ENCODE results near the gene PLCXD3.
"Not testable (repeated sequence)": the region's sequence is repeated elsewhere in the genome, so short reads cannot be mapped to it uniquely, and the experiment has no call there.

The PLCXD3 gene

DNA sequence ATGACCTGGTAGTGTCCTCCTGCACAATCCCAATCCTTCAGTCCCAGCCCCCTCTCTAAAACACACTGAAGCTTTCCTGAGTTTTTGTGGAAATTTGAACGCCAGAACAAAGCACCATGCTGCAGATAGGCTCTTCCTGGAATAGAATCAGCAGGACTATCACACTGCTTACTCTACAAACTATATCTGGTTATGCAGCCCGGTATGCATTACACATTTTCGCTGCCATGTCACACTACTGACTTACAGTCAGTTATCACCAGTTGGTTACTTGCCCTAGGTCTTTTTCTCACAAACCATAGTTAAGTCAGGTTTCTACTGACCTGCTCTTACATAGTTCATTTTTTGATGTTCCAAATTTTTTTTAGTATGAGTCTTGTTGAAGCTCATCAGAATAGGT, 24.9 kb downstream of the PLCXD3 start:
- DNase-seq, result no peak

DNA sequence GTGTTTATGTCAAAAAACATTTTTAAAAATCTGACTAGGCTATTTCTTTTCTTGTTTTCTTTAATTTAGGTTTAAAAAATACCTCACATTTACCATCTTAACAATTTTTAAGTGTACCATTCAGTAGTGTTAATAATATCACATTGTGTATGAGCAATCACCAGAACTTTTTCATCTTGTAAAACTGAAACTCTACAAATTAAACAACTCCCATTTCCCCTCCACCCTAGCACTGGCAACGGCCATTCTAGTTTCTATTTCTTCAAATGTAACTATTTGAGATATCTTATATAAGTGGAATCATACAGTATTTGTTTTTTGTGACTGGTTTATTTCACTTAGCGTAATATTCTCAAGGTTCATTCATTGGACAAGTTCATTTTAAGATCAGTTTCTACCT, 27.7 kb downstream of the PLCXD3 start:
- DNase-seq, result no peak

DNA sequence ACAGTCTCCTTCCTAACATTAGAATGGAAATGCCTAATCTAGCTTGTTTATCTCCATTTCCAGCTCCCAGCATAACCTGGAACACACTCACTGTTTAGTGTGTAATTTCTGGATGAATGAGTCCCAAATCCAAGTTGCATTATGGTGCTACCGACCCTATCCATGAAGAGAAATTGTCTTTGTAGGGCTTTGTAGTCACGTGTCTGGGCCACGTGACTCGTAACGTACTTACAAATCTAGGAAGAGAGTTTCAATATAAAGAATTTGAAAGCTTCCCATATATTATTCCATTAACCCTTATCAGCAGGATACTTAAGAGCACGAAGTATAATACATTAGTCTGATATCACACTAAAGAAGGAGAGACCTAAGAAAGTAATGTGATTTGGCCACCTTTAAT, 28.2 kb downstream of the PLCXD3 start:
- no peak for DNase-seq

DNA sequence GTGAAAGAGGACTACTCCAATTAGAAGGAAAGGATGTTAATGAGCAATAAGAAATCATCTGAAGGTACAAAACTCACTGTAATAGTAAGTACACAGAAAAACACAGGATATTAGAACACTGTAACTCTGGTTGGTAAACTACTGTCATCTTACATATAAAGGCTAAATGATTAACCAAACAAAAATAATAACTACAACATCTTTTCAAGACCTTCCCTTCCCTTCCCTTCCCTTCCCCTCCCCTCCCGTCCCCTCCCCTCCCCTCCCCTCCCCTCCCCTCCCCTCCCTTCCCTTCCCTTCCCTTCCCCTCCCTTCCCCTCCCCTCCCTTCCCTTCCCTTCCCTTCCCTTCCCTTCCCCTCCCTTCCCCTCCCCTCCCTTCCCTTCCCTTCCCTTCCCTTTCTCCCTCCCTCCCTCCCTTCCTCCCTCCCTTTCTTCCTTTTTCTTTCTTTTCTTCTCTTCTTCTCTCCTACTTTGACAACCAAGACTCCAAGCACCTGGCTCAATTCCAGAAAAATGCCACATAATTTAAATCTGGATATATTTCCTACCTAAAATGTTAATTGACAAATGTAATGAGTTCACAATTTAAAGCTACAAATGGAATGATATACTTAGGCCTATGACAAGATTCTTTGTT, 38.7 kb downstream of the PLCXD3 start:
- not testable (repeated sequence) for DNase-seq

DNA sequence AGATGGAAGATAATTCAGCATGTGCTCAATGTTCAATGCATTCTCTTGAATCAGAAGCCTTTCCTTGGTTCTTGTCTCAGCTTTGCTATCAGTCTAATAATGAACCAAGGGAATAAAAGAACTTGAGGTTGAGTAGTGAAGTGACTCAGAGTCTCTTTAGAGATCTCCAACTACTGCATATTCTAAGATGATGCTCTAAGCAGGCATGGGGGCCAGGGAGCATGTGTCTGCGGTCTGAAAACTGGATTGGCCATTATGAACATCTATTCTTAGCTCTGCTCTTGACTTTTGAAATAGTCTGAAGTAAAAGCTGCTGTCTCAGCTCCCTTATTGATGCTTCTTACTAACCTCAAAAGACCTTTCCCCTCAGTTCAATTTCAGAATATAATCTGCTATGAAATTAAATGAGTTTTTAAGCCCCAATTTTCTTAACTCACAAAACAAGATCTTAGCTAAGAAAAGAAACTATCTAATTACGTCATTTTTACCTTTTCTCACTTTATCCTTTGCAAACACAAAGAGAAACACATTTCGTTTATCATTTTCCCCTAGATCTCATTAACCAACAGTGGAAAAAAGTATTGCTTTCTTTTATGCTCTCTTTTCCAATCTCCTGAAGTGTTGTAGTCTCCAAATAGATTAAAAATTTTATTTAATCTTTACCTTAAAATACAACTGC, 44.8 kb downstream of the PLCXD3 start:
- no peak for DNase-seq

DNA sequence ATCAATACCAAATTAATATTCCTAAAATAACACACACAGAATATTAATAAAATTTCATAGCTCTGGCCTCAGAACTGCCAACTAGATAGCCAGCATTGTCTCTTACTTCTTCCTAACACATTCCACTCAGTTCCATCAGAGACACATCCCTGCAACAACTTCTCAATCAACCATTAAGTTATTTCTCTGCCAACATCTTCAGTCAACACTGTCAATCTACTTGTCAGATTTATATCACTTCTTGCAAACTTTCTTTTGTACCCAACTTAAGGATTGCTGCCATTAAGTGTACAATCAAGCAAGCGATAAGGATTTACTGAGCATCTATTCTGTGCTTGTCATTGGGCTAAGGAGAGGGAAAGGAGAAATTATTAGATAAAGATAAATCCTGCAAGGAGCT, 50.8 kb downstream of the PLCXD3 start:
- no peak for DNase-seq

DNA sequence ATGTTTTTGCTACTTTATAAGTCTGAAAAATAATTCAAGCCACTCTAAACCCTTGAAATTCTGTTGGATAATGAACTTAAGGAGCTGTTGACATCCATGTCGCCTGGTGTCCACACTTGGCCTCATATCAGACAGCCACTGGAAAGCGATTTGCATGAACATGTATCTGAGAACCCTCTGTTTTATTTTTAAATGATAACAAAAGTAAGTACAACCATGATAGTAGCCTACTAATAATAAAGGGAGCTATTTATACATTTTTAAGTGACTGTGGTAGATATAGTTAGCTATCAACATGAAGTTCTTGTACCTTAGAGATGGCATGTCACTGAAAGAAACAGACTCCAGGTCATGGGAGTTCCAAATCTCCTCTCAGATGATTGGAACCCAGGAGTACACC, 53.3 kb downstream of the PLCXD3 start:
- DNase-seq, result no peak

DNA sequence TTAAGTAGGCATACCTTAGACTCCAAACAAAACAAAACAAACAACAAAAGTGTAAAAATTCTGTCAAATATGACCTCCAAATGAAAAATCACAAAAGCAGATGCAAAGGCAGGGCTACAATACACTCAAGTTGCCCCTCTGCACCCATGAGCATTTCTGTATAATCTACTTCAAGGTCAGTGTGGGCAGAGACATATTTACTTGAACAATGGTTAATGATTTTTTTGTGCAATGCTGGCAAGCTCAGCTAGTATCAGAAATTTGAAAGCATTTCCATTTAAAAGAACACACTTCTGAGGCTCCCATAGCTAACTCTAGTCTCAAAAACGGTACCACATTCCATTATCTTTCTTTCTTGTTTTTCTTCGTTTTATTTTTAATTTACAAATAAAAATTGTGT, 57.9 kb downstream of the PLCXD3 start:
- no peak for DNase-seq

DNA sequence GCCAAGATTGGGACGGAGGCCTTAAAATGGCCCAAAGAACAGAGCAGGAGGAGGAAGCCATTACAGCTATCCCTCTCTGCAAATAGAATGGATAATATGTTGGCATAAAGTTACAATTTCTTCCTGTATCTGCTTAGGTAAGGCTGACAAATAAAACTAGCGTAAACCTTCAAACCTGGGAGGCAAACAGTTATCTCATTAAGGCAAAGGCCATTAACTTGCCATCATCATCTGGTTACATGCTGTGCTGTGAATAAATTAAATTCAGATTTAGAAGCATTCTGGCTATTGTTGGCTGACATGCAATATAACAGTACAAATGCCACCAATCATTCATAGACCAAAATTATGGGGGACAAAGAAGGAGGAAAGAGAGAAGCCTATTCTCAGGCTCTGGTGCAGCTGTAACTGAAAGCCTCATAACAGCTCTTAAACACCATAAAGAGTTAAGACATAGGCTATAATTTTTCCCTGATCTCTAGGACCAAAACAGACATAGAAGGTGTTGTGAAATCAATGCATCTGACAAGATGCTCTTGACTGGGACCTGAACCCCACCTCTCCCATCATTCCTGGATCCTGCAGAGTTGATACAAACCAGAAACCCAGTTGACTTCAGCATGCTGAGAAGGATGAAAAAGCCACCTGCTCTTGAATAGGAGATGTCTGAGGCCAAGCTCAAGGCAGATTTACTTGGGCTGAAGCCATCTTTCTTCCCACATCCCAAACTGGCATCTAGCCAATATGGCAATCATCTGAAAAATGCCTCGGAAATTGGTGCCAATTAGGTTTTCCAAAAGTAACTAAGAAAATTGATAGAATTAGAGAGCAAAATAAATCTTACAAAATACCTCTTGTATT, 62.5 kb downstream of the PLCXD3 start:
- DNase-seq, result no peak

DNA sequence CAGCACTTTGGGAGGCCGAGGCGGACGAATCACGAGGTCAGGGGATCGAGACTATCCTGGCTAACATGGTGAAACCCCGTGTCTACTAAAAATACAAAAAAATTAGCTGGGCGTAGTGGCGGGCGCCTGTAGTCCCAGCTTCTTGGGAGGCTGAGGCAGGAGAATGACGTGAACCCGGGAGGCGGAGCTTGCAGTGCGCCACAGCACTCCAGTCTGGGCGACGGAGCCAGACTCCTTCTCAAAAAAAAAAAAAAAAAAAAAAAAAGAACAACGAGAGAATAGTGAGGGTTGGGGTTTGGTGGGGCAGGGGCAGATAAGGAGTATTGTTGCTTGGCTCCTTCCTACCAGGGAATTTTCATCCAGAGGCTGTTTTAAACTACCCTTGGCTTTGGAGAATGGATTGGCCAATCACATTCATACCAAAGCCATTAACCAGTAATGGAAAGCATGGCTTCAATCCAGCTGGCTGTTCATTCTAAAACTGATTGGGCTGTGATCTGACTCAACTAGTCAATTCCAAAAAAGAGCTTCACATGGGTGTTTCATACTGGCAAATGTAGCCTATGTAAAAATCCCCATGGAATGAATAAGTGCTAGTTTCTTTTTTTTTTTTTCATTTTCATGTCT, 64.4 kb downstream of the PLCXD3 start:
- DNase-seq, result no peak

DNA sequence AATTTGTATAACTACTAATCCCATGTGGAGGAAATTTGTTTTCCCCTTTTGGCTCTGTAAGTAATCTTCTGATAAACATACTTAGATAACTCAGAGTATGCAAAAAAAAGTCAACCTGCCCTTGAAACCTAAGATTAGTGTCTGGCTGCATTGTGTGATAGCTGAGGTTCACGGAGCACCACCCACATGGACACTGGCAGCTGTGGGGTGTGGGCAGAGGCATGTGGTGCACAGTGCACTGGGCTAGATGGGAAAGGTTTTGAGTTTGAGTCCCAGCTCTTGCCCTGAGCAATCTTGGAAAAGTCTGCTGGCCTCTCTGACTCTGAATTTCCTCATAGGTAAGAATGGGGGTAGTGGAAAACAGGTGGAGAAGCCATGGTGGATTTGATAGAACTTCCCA, 75.1 kb downstream of the PLCXD3 start:
- no peak for DNase-seq

DNA sequence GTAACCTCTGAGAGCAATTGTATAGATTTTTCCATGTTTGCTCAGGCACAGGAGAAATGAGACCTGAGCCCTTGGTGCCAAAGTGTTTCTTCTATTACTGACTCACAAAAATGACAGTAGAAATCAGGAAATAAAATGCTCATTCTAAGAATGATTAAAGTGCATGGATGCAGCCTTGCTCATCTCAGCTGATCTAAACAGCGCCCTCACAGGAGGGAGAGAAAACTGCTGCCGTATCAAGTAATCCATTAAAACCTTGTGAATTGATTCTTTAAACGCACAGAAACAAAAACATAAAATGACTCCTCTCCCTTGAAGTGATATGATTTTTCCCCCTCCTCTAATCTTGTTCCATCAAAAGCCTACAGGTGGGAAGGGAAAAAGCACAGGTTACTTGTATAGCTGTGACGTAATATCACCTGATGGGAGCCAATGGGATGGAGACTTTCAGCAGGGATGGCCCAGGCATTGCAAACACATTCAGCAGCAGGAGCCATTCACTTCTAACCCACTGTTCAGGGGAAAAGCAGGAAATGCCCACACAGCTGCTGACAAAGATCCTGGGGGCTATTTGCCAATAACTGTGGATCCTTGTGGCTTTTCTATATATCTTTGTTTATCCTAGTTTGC, 76.7 kb downstream of the PLCXD3 start:
- DNase-seq, result no peak

DNA sequence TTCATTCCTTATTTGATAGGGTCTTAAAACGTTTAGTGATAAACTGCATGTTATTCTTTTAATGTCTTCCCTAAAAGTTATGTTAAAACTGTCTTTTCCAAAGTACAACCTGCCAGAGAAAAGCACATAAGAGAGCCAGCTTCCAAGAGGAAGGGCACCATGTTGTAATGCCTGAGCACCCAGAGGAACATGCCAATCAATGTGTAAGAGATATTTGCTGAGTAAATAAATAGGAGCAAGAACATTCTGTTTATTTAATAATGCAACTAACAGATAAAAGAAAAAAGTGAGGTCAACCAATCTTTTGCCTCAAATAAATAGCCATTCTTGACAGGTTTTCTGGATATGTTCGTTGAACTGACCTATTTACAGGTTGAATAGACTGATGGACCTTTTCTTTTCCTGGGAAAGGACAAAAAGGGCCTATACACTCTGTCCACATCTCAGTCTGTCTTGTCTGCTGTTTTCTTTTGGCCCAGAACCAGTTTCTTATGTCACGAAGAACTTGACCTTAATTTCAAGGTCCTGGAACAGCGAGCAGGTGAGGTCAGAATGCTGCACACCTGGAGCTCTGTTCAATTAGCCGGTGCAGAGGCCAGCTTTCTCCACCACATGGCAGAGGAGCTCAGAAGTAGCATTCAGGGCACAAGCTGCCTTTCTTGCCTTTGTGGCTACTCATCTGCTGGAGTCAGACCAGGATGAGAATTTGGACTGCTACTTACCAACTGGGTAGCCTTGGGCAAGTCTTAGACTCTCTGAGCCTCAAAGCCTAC, 77.7 kb downstream of the PLCXD3 start:
- no peak for DNase-seq

DNA sequence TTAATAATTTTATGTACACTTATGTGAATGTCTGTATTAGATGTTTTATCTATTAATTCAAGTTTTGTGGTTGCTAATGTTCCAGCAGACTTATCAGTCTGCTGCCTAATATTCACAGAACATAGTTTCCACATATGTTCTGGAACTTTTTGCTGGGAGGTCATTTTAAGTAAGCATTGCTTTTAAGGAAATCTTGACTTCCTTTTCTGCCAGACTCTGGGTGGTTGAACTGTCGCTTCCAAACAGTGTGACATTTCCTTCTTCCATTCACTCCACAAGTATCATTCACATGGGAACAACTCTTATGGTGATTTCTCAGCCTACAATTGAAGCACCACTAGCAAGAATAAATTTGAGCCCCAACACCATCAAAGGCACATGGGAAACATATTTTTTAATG, 82.9 kb downstream of the PLCXD3 start:
- no peak for DNase-seq

DNA sequence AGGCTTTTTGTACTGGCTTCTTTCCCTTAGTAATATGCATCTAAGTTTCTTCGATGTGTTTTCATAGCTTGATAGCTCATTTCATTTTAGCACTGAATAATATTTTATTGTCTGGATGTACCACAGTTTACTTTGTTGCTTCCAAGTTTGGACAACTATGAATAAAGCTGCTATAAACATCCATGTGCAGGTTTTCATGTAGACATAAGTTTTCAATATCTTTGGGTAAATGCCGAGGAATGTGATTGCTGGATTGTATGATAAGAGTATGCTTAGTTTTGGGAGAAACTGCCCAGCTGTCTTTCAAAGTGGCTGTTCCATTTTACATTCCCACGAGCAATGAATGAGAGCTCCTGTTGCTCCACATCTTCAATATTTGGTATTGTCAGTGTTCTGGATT, 84.7 kb downstream of the PLCXD3 start:
- DNase-seq, result no peak

DNA sequence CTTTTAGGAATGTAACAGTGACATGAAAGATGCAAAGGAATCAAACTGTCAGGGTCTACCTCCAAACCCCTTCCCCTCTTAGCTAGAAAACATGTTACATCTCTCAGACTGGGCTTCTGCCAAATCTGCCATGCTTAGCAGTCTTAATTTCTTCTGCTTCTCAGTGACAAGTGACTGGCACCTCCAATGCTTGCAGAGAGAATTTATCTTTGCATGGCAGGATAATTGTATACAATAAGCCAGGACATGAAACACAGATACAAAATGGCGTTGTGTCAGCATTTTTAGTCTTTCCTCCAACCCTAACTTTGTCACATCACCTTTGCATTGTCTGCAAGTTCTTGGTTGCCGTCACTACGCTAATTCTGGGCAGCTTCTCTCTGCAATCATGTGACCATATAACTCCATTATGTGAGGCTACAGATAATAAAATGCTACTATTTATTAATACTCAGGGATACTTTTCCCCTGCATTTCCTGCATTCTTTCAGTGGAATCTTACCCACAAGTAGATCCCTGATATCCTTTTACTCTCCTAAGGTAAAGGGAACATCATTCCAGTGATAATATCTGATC, 89.8 kb downstream of the PLCXD3 start:
- DNase-seq, result no peak

DNA sequence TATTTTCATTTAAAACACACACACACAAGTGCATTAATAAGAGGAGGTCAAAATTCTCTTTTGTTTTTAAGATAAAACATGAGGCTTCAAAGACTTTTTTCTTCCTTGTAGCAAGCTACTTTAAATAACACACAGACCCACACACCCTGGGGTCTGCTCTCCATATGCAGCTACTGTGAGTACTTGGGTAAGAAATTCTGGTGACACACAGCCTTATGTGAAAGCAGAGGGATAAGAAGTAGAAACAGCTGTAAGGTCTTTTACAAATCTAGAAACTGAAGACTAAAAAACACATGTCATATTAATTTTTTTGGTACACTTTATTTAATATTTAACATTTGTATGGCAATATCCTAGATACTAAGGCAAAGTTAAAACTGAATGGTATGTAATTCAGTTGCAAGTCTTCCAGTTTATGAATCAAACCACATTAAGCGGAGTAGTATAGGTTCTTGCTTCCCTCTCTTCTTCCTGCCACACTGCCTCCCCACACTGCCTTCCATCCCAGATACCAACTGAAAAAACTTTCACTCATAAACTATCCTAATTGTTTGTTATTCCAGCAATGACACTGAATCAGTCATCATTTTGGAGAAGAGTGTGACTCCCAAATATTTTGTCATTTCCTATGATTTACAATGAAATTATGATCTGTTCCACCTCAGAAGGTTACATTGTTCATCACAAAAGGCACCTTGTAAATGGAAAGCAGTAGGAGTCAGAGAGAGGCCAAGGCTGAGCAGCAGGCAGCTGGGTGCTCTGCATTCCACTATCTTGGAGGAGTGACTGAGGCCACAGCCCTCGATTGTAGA, 92.0 kb downstream of the PLCXD3 start:
- DNase-seq, result no peak

DNA sequence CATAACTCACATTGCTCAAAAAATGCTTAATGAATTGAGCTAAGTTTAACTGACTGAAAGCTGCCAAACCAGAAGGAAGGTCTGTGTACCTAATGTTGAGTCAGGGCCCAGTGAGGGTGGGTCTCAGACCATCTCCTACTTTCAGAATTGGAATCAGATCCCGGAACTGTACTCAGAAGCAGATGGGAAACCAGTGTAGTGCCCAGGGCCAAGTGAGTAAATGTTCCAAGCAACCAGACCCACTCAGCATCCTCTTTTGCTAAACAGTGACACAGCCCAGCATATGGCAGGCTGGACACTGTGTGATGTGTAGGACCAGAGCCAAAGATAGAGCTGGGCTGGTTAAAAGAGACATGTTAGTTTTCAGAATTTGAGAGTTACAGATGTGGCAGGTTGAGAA, 94.1 kb downstream of the PLCXD3 start:
- no peak for DNase-seq

DNA sequence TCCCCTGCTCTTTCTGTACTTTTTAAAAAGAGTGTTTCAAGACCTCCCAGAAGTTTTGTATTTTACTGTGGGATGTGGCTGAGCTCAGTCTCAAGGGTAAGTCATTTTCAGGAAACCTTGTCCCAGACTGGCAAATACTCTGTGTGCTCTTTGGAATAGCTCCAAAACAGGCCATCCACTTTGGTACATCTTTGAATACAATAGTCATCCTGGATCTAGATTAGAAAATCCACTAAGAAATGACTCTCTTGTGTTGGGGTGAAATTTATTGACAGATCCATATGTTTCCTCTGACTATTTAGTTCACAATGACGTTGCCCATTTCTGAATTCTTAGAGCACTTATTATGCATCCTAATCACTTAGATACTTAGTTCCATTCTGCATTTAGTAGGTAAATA, 95.2 kb downstream of the PLCXD3 start:
- DNase-seq, result no peak

DNA sequence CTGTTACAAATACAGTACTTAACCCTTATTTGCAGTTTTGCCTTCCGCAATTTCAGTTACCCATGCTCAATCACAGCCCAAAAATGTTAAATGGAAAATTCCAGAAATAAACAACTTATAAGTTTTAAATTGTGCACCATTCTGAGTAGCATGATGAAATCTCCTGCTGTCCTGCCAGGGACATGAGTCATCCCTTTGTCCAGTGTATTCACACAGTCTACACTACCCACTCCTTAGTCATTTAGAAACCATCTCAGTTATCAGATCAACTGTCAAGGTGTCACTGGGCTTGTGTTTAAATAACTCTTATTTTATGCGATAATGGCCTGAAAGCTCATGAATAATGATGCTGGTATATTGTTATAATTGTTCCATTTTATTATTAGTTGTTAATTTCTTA, 95.8 kb downstream of the PLCXD3 start:
- no peak for DNase-seq

DNA sequence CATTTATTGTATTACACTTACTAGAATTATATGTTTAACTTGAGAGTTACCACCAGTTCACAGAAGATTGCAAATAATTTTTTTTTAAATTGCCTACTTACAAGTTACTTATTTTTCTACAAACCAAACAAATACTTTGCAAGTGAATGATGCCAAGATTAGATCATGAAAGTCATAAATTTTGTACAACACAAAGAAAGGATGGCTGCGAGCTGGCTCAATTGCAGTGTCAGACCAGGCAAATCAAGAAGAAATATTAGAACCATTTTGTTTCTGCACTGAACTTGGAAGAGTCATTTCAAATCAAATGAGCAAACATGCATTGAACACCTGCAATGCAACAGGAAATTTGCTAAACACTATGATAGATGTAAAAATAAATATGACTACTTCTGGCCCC, 97.3 kb downstream of the PLCXD3 start:
- no peak for DNase-seq
